Measurements from ENCODE around the gene DHRS13. TPM values are rescaled to one million over a fixed set of nuclear protein-coding genes. Genes with fewer than 3 reads are reported as not detected.
"Not testable (repeated sequence)": the region's sequence is repeated elsewhere in the genome, so short reads cannot be mapped to it uniquely, and the experiment has no call there.

The DHRS13 gene
- total RNA-seq, 1 experiment from 2014 or later: 12.3 TPM

GRCh38 chr17:28935744-28936460 lies 33.0 kb upstream of the DHRS13 start:
- DNase-seq (ENCODE audit: low spot score): no peak

GRCh38 chr17:28934508-28934907 lies 31.6 kb upstream of the DHRS13 start:
- DNase-seq (ENCODE audit: low spot score): not testable (repeated sequence)

DNA sequence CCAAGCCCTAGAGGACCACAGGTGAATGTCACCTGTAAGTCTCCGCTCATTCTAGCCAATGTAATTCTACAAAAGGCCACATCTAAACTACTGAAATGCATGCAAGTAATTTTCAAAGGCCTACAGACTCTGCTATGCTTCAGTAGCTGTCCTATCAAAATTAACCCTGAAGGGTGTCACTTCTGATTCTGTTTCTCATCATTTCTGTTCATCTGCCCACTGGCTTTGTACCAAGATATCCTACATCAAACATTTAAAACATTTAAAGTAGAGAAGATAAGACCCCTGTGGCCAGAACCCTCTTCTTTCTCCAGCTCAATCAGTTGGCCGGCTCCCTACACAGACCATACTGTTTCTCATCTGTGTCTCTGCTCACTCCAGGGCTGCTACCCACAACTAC lies 26.9 kb upstream of the DHRS13 start:
- no peak for DNase-seq (ENCODE audit: low spot score)

GRCh38 chr17:28928061-28928460 lies 25.2 kb upstream of the DHRS13 start:
- DNase-seq (ENCODE audit: low spot score): no peak

GRCh38 chr17:28926786-28927185 lies 23.9 kb upstream of the DHRS13 start:
- no peak for DNase-seq (ENCODE audit: low spot score)

DNA sequence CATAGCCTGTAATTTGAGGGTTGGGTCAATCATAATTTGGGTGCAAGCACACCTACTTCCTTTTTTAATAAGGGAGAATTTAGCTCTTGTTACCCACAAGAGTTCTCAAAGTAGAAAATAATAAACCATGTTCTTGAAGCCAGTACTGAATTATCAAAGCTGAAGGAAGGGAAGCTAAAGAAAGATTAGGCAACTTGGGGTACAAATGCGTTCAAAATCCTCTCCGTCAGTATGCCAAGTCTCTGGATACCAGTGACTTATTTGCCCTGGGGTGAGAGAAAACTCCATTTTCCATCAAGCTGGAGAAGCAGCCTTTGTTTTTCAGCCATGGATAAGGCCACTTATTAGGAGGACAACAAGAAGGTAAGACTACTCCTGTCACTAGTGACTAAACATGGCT lies 23.5 kb upstream of the DHRS13 start:
- DNase-seq (ENCODE audit: low spot score): no peak

DNA sequence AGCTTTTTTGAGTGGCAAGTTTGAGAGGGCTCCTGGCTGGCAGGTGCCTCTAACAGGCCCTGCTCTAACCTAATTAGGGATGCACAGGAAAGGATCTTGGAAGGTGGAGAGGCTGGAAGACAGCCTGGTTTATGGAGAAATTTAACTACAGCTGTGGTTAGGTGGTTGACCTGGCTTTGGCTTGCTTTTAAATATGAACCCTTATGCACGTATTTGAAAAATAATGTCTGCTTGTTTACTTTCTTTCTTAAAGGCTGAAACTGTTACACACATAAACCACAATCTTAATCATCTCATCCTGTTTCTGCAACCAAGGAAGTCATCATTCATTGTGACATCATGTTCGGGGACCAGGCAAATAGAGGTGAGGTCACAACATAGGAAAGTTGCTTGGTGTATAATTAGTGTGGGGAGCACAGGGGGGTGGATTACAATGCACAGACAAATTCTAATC lies 23.1 kb upstream of the DHRS13 start:
- DNase-seq (ENCODE audit: low spot score): peak; percentile 90

DNA sequence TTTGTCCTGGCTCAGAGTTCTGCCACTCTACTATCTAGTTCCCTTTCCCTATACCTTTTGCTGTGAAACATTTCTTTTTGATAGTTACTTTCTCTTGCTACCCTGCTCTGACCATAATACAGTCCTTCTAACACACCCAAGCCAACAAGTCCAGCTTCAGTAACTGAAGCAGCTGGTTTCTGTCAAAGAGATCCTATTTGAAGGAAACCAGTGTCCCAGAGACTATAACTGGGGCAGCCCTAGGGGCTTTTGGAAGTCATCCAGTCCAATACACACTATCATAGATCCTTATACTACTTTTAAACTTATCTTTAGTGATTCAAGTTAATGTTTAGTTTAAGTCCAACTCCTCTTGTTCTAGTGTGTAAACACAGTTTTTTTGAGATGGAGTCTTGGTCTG lies 17.3 kb upstream of the DHRS13 start:
- no peak for DNase-seq (ENCODE audit: low spot score)

GRCh38 chr17:28918295-28918694 lies 15.4 kb upstream of the DHRS13 start:
- DNase-seq (ENCODE audit: low spot score): no peak

DNA sequence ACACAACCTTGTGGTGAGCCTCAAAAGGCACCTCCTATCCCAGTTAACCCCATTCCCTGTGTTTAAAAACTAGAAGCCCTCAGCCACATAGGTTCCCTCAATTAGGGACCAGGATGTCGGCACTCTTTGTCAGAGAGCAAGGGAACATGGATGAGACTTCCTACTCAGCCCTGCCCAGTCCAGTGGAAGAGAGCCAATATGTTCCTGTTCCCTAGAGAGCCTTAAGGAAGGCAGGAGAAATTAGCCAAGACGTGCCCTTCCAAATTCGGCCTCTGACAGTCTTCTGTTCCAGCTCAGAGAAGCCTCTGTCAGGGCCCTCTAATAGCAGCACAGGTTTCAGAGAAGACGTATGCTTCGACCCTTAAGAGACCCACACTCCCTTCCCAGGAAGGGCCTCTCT lies 14.6 kb upstream of the DHRS13 start:
- DNase-seq (ENCODE audit: low spot score): no peak

DNA sequence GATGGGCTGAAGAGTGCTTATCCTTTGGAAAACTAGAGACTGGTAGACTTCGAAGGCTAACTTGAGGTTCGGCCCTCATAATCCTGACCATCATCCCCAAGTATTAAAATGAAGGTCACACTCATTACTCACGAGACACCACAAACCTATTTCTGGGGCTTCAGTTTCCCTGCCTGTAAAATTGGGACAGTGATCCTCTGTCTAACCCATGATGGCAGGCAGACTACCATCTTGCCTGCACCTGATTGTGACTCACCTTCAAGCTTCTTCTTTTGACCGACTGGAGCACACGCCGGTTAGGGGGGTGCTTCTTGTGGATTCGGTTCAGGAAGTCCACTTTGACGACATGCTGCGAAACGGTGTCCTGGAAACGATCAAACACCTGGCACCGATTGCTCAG lies 14.2 kb upstream of the DHRS13 start:
- no peak for DNase-seq (ENCODE audit: low spot score)

DNA sequence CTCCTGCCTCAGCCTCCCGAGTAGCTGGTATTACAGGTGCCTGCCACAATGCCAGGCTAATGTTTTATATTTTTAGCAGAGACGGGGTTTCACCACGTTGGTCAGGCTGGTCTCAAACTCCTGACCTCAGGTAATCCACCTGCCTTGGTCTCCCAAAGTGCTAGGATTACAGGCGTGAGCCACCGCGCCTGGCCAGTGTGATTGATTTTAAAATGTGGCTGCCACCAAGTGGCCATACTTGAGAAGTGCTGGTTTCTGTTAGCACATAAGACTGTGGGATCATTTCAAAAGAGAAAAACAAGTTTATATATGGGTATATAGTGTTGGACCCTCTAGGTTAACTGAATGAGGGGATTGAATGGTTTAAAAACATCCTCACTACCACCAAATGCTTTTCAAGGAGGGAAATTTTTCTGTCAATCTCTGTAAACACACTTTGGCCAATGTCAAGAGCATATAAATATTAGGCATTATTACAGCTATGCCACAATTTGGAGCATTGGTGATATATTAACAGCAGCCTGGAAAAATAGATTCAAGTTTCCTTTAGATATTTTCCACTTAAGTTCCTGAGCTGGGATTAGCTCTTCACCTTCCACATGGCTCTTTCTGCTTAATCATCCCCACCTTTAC lies 13.5 kb upstream of the DHRS13 start:
- no peak for DNase-seq (ENCODE audit: low spot score)

DNA sequence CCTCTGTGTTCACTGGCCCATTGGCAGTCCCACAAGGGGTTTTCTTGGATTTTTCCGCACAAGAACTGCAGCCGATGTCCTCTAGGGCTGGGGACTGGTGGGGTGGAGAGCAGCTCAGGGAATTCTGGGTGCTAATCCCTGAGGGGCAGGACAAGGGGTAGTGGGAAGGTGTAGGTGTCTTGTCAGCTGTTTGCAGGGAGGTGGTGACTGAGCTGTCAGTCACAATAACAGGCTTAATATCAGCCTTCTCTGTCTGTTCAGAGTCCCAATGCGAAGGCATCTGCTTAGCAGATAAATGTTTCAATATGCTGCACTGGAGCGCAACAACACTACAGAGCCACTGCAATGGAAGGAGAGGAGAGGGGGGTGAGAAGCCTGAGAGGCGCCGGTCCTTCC lies 10.1 kb upstream of the DHRS13 start:
- DNase-seq (ENCODE audit: low spot score): no peak

DNA sequence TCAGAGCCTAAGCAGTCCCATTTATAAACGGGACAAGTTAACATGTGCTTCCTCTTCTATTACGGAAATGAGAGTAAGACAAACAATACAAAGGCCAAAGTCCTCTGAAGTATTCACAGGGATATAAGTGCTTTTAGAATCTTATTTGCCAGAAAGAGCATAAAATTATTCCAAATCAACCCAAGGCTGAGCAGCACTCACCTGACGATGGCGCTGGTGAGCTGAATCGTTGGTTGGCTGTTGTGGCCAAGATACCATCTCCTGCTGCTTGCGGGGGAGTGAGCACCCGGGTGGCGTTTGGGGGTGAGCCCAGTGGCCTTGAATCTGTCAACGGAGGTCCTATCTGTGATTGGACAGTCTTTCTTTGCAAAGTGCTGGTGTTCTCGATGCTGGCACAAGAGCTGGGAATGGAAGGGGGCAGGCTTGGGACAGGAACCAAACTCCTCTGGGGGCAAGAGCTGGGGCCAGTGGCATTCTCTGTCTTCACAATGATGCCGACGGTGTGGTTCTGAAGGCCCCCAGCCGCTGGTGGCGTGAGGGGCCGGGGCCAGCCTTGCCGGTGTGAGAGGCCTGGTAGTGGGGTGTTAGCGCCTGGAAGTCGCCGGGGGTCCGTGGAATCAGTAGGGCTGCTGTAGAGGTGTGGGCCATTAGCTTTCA lies 9.5 kb upstream of the DHRS13 start:
- DNase-seq (ENCODE audit: low spot score): no peak

DNA sequence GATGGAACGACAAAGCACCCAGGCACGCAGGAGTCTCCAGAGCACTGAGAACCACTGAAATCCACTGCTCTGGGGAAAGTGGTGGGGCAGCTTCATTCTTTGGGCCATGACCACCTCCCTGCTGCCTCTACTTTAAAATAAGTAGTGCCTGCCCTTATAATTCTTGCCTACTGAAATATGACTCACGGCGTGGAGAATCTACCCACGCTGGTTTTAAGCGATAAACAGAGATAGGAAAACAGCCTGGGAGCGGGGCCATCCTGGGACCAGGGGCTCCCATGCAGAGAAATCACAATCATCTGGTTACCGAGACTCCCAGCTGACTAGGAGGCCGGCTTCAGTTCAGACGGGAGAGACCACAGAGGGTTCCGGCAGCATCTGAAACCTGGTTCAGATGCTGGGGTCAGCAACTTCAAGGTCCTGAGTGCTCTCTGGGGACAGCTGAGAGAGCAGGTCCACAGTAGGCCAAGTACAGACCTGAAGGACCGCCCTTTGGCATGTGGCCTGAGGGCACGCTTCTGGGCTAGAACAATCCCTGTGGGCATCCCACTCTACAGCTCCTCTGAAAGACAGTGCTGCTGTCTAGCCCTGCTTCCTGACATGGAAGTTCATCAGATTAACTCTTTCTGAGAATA lies 8.6 kb upstream of the DHRS13 start:
- no peak for DNase-seq (ENCODE audit: low spot score)

- DNase-seq (ENCODE audit: low spot score): no peak
Observed at GRCh38 chr17:28910534-28910933, 7.7 kb upstream of the DHRS13 start.

GRCh38 chr17:28908640-28909167 lies 5.8 kb upstream of the DHRS13 start:
- DNase-seq (ENCODE audit: low spot score): no peak

- DNase-seq (ENCODE audit: low spot score): no peak
Observed at GRCh38 chr17:28907709-28908475, 5.0 kb upstream of the DHRS13 start.

GRCh38 chr17:28906706-28907438 lies 4.0 kb upstream of the DHRS13 start:
- DNase-seq (ENCODE audit: low spot score): no peak

DNA sequence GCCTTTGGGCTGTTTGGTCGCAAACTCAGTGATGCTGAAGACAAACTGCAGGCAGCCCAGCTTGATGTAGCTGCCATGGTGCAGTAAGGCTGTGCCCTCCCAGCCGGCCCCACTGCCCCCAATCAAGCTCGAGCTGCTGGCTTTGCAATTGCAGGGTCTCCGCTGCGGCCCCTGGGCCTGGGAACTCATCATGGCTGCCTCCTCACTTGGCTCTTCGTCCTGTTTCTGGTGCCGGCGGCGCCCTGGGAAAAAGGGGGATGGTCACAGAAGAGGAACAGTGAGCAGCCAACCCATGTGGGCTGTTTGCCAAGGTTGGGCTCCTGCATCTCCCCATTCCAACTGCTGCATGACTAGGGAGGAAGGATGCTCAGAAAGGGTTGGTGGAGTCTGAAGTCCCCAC lies 3.4 kb upstream of the DHRS13 start:
- DNase-seq (ENCODE audit: low spot score): no peak

DNA sequence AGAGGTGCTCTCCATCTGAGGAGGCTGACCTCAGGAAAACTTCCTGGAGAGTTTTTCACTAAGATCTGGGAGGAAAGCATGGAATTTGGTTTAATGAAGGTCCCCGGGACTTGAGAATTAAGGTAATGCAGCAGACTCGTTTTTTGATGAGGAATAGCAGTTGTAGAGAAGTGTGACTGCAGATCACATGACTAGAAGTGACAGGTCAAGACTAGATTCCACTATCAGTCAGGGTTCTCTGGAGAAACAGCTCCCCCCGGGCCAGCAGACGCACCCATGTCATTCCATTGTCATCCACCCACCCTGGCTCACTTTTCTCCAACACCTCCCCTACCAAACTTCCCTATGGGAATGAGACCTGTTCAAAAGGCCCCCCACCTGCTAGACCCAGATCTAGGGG lies 1.9 kb upstream of the DHRS13 start:
- no peak for DNase-seq (ENCODE audit: low spot score)

Measured in H4 (cell line).